CD4-positive, alpha-beta T cell treated with Interleukin-2 at 100 ng/mL for 4 hours (primary cell): ENCODE measurements around the gene ZC3H18.

Source experiments
- DNase-seq: peaks from one replicate; pipeline ENCODE4 v3.0.0-alpha.2; 2020; ENCODE audit warnings: low spot score

Gene ZC3H18

GRCh38 chr16:88549671-88550245, 20.4 kb upstream of the ZC3H18 start:
- no peak for DNase-seq

- DNase-seq: no peak
These were observed 19.9 kb upstream of the ZC3H18 start for GRCh38 chr16:88550246-88550661.

GRCh38 chr16:88552166-88552565, 18.0 kb upstream of the ZC3H18 start:
- DNase-seq: no peak

GRCh38 chr16:88552815-88553214, 17.4 kb upstream of the ZC3H18 start:
- no peak for DNase-seq

DNA sequence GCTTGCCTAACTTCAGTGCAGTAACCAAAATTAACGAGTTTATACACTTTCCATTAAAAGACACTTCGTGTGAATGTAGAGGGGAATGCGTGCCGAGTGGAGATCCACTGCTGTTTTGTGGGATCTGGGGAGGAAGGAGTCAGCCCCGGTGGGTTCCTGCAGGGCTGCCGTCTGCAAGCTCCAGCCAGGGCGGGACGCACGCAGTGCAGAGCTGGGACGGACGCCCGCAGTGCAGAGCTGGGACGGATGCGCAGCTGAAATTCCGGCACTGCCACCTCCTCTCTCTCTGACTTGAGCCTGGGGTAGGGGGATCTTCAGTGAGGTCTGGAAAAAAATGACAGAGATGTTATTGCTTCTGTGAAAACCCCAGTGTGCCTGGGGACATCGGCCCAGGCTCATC, 16.5 kb upstream of the ZC3H18 start:
- DNase-seq: no peak

DNA sequence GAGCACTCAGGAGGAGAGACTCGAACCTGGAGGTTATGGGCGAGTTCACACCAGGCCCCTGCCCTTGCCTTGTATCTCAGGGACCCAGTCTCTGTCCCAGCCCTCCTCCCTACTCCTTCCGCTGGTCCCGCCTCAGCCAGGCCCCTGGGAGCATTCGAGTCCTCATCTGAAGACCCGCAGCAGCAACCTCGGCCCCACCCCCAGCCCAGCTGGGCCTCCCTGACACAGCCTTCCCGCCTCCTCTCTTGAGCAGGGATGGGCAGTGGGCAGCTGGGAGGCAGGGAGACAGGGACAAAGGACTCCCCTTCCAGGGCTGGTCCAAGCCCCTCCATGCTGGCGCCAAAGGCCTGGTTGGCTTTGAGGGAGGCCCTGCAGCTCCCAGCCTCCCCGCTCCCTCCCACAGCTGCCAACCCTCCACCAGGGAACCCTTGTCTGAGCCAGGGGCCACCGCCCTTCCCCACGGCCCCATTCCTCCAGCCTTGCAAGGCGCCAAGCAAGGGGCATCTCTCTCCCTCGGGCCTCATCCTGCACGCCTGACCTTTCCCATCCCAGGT, 15.4 kb upstream of the ZC3H18 start:
- no peak for DNase-seq

GRCh38 chr16:88556294-88556988, 13.8 kb upstream of the ZC3H18 start:
- no peak for DNase-seq

- DNase-seq: peak; percentile 13
These were observed 11.5 kb upstream of the ZC3H18 start for GRCh38 chr16:88558457-88559442.

DNA sequence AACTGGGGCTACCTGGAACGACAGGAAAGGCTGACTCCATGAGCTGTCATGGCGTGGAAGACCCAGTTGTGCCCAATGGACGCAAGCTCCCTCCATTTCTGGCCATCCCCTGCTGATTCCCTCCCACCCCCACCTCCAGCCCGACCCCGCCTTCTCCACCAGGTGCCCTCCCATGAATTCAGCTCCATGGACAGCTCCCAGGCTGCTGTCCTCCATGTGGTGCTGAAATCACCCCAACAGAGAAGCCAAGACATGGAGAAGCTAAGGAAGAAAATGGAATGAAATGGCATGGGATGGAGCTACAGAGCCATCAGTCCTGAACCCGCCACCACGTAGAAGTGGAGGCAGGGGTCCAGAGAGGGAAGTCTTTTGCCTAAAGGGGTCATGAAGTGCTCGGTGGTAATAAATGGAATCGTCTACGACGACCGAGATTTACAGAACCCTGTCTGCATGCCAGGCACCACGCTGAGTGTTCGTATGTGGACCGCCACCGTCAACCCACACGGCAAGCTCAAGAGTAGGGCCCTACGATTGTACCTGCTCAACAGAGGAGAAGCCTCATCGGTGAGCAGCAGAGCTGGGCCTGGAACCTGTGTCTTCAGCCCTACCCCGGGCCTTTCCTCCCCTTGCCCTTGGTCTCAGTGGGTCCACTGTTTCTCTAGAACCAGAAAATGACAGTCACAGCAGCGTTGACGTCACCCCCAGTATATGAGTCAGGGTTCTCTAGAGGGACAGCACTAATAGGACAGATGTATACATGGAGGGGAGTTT, 9.3 kb upstream of the ZC3H18 start:
- DNase-seq: no peak

- DNase-seq: peak; percentile 62
These were observed 8.5 kb upstream of the ZC3H18 start for GRCh38 chr16:88561485-88562359.

DNA sequence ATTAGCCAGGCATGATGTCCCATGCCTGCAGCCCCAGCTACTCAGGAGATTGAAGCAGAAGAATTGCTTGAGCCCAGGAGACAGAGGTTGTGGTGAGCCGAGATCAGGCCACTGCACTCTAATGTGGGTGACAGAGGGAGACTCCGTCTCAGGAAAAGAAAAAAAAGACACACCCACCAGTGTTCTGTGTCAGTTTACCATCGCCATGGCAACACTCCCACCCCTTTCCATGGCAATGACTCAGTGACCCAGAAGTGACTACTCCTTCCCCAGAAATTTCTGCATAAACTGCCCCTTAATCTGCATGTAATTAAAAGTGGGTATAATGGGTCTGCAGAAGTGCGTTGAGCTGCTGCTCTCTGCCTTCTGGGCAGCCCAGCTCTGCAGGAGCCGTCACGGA, 4.0 kb upstream of the ZC3H18 start:
- peak; percentile 32 for DNase-seq

GRCh38 chr16:88568710-88569613, 1.2 kb upstream of the ZC3H18 start:
- DNase-seq: no peak

DNA sequence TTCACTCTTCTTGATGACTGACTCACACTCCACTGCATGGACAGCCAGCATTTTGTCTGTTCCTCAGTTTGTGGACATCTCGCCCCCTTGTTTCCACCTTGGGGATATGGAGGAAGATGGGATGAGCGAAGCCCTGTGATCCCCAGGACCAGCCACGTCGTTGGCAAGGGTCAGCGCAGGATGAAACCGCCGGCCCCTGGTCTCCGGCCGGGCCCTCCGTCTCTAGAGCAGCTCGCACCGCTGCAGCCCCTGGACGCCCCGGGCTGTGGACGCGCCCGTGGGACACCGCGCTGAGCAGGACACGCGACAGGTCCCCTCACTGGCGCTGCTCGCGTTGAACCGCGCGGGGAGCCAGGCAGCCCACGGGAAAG, 604 bp upstream of the ZC3H18 start:
- no peak for DNase-seq

DNA sequence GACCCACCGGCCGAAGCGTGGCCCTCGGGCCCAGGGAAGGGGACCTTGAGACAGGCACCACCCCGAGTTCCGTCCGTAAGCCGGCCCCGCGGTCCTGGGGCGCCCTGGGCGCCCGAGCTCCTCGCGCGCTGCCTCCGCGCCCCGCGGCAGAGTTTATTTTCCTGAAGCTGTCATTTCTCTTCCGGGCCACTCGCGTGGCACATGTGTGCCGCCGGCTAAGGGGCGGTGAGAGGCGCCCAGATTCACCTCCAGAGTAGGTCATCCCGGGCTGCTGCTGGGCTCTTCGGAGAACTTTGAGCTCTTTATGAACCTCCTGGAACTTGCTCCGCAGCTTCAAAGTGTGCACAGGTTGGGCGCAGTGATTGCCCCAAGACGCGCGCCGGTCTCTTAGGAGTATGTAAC, 489 bp downstream of the ZC3H18 start:
- DNase-seq: peak; percentile 46

DNA sequence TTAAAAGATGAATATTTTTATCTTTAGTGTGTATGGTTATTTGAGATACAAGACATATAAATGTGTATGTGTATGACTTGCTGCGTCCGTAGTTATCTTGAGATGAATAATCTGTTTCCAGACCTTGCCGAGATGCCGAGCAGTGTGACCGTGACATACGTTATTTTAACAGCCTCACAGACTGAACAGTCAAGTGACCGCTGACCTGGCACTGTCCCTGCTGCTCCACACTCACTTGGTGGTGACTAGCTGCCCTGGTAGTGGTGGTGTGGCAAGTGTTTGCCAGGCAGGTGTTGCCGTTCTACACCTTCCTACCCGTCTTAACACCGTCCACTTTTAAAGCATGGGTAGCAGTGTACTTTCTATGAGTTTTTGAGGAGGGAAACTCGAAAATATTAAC, 5.0 kb downstream of the ZC3H18 start:
- DNase-seq: no peak

GRCh38 chr16:88576307-88576706, 6.1 kb downstream of the ZC3H18 start:
- no peak for DNase-seq

GRCh38 chr16:88577166-88577565, 7.0 kb downstream of the ZC3H18 start:
- no peak for DNase-seq

- DNase-seq: no peak
These were observed 8.5 kb downstream of the ZC3H18 start for GRCh38 chr16:88578446-88579313.

DNA sequence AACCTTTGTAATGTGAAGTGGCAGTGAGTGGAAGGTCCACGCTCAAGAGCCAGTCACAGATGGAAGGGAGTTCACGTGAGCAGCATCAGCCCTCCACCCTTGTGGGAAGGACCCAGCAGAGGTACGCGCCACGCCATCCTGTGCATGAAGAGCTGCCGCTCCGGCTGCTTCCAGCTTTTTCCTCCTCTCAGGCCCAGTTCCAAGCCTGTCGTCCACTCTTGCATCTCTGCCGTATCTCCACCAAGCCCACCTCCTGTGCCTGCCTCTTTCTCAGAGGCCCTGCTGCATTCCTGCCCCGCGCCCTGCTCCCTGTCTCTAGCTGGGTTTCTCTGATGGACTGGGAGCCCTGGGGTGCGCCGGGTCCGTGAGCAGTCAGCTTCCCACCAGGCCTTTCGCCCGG, 10.2 kb downstream of the ZC3H18 start:
- no peak for DNase-seq
